Measurements from ENCODE around the gene GRXCR2. TPM values are rescaled to one million over a fixed set of nuclear protein-coding genes. Genes with fewer than 3 reads are reported as not detected.
"Not testable (repeated sequence)": the region's sequence is repeated elsewhere in the genome, so short reads cannot be mapped to it uniquely, and the experiment has no call there.

The GRXCR2 gene
- total RNA-seq, 2 experiments from 2014 or later: not detected

GRCh38 chr5:145840458-145841132 lies 32.2 kb downstream of the GRXCR2 start:
- no peak for DNase-seq
- Mint-ChIP-seq H3K4me1 (peaks cover 10% of the 10 kb centered on the region), H3K36me3 (ENCODE audit: low read depth) (no peaks in the 10 kb centered on the region), H3K27ac (no peak overlapping the region), H3K27me3 (peaks cover 7% of the 10 kb centered on the region), H3K9me3 (no peaks in the 10 kb centered on the region), H3K4me3 (no peak overlapping the region)
- POLR2A ChIA-PET: no interaction called here
- CTCF ChIA-PET: interaction anchor here (0.9 kb wide), 1 partner anchor 17 kb away, joined by 3 read pairs; no protein-coding TSS in a partner anchor

GRCh38 chr5:145838276-145838675 lies 34.5 kb downstream of the GRXCR2 start:
- H3K4me3 Mint-ChIP-seq: no peak overlapping the region
- H3K9me3 Mint-ChIP-seq: no peaks in the 10 kb centered on the region
- H3K27me3 Mint-ChIP-seq: peaks cover 8% of the 10 kb centered on the region
- no peaks in the 10 kb centered on the region for H3K36me3 Mint-ChIP-seq (ENCODE audit: low read depth)
- ChIA-PET POLR2A (no interaction called here), CTCF (interaction anchor here (4.5 kb wide), 1 partner anchor 12 kb away, joined by 20 read pairs; no protein-coding TSS in a partner anchor)
- H3K4me1 Mint-ChIP-seq: peaks cover 11% of the 10 kb centered on the region
- no peak overlapping the region for H3K27ac Mint-ChIP-seq
- no peak for DNase-seq

- DNase-seq; H3K27ac Mint-ChIP-seq; POLR2A ChIA-PET; H3K36me3 Mint-ChIP-seq (ENCODE audit: low read depth); H3K27me3 Mint-ChIP-seq; H3K9me3 Mint-ChIP-seq: not testable (repeated sequence)
- Mint-ChIP-seq H3K4me3 (peak overlapping the region; percentile 68), H3K4me1 (peaks cover 20% of the 10 kb centered on the region)
- CTCF ChIA-PET: interaction anchor here (1.1 to 4.5 kb wide), 2 partner anchors 10 kb away, joined by 3 to 20 read pairs; no protein-coding TSS in a partner anchor
These were observed 36.6 kb downstream of the GRXCR2 start for GRCh38 chr5:145836241-145836640.

- CTCF ChIA-PET: interaction anchor here (0.6 to 4.5 kb wide), 3 partner anchors 10 to 338 kb away, joined by 3 to 20 read pairs (median 4); no protein-coding TSS in a partner anchor
- Mint-ChIP-seq H3K36me3 (ENCODE audit: low read depth) (no peaks in the 10 kb centered on the region), H3K9me3 (no peaks in the 10 kb centered on the region)
These were observed 37.0 kb downstream of the GRXCR2 start for GRCh38 chr5:145835848-145836239.

GRCh38 chr5:145834917-145835847 lies 37.6 kb downstream of the GRXCR2 start, which contains the start of gene PRELID2:
TSS of gene PRELID2 (minus strand) at chr5:145835342. CDS start at chr5:145835251, 91 bp downstream.
- Mint-ChIP-seq H3K9me3 (no peaks in the 10 kb centered on the region), H3K4me1 (peaks cover 28% of the 10 kb centered on the region), H3K4me3 (peak within 1 kb of the TSS; percentile 68), H3K27me3 (peaks cover 5% of the 10 kb centered on the region), H3K27ac (no peak within 1 kb of the TSS), H3K36me3 (ENCODE audit: low read depth) (no peaks in the 10 kb centered on the region)
- peak; percentile 72 for DNase-seq
- CTCF ChIA-PET: interaction anchor here (0.6 to 4.5 kb wide), 4 partner anchors 9 to 339 kb away, joined by 3 to 20 read pairs (median 4); no protein-coding TSS in a partner anchor
- POLR2A ChIA-PET: interaction anchor here (0.8 kb wide), 1 partner anchor 107 kb away, joined by 3 read pairs; no protein-coding TSS in a partner anchor

More at GRCh38 chr5:145835848-145836239, 37.0 kb downstream of the GRXCR2 start:
- POLR2A ChIA-PET: interaction anchor here (0.8 kb wide), 1 partner anchor 107 kb away, joined by 3 read pairs; no protein-coding TSS in a partner anchor
- Mint-ChIP-seq H3K27ac (no peak overlapping the region), H3K27me3 (peaks cover 5% of the 10 kb centered on the region), H3K4me1 (peaks cover 23% of the 10 kb centered on the region), H3K4me3 (peak overlapping the region; percentile 68)
- DNase-seq: no peak

GRCh38 chr5:145834554-145834916 lies 38.3 kb downstream of the GRXCR2 start:
- Mint-ChIP-seq H3K9me3 (no peaks in the 10 kb centered on the region), H3K27me3 (peaks cover 5% of the 10 kb centered on the region), H3K27ac (no peak overlapping the region), H3K4me3 (peak overlapping the region; percentile 68), H3K4me1 (peaks cover 33% of the 10 kb centered on the region), H3K36me3 (ENCODE audit: low read depth) (no peaks in the 10 kb centered on the region)
- ChIA-PET POLR2A (no interaction called here), CTCF (interaction anchor here (1.3 to 4.5 kb wide), 2 partner anchors 9 to 10 kb away, joined by 3 to 20 read pairs; no protein-coding TSS in a partner anchor)
- no peak for DNase-seq

GRCh38 chr5:145833631-145834200 lies 39.1 kb downstream of the GRXCR2 start:
- Mint-ChIP-seq H3K9me3 (no peaks in the 10 kb centered on the region), H3K4me3 (peak overlapping the region; percentile 38), H3K27me3 (peaks cover 5% of the 10 kb centered on the region), H3K27ac (no peak overlapping the region), H3K4me1 (peaks cover 34% of the 10 kb centered on the region), H3K36me3 (ENCODE audit: low read depth) (no peaks in the 10 kb centered on the region)
- CTCF ChIA-PET: no interaction called here
- no peak for DNase-seq
- POLR2A ChIA-PET: no interaction called here

- ChIA-PET POLR2A (no interaction called here), CTCF (interaction anchor here (0.8 to 1.4 kb wide), 3 partner anchors 149 to 1627 kb away, joined by 3 to 4 read pairs (median 3); no protein-coding TSS in a partner anchor)
- H3K27ac Mint-ChIP-seq: no peak overlapping the region
These were observed 42.2 kb downstream of the GRXCR2 start for GRCh38 chr5:145830594-145830993.

GRCh38 chr5:145829708-145830361 lies 43.0 kb downstream of the GRXCR2 start:
- Mint-ChIP-seq H3K27ac (no peak overlapping the region), H3K4me3 (no peak overlapping the region), H3K27me3 (peaks cover 5% of the 10 kb centered on the region), H3K36me3 (ENCODE audit: low read depth) (no peaks in the 10 kb centered on the region), H3K4me1 (peaks cover 24% of the 10 kb centered on the region), H3K9me3 (no peaks in the 10 kb centered on the region)
- no peak for DNase-seq
- POLR2A ChIA-PET: no interaction called here
- CTCF ChIA-PET: interaction anchor here (0.8 to 1.4 kb wide), 3 partner anchors 148 to 1626 kb away, joined by 3 to 4 read pairs (median 3); no protein-coding TSS in a partner anchor

More at GRCh38 chr5:145830594-145830993, 42.2 kb downstream of the GRXCR2 start:
- no peak for DNase-seq
- Mint-ChIP-seq H3K4me3 (no peak overlapping the region), H3K9me3 (no peaks in the 10 kb centered on the region), H3K36me3 (ENCODE audit: low read depth) (no peaks in the 10 kb centered on the region), H3K4me1 (peaks cover 24% of the 10 kb centered on the region), H3K27me3 (peaks cover 5% of the 10 kb centered on the region)

GRCh38 chr5:145826895-145827674 lies 45.7 kb downstream of the GRXCR2 start:
- ChIA-PET POLR2A (no interaction called here), CTCF (interaction anchor here (0.8 to 2.2 kb wide), 13 partner anchors 9 to 1624 kb away, joined by 3 to 20 read pairs (median 4); partner anchors contain the start of gene PRELID2)
- H3K4me1 Mint-ChIP-seq: peaks cover 19% of the 10 kb centered on the region
- H3K4me3 Mint-ChIP-seq: no peak overlapping the region
- no peaks in the 10 kb centered on the region for H3K9me3 Mint-ChIP-seq
- DNase-seq: no peak
- no peak overlapping the region for H3K27ac Mint-ChIP-seq
- H3K36me3 Mint-ChIP-seq (ENCODE audit: low read depth): no peaks in the 10 kb centered on the region
- peaks cover 3% of the 10 kb centered on the region for H3K27me3 Mint-ChIP-seq

- H3K27me3 Mint-ChIP-seq: peaks cover 3% of the 10 kb centered on the region
These were observed 47.0 kb downstream of the GRXCR2 start for GRCh38 chr5:145825751-145826180.

More at GRCh38 chr5:145825751-145826180, 47.0 kb downstream of the GRXCR2 start:
- DNase-seq: no peak
- no peaks in the 10 kb centered on the region for H3K9me3 Mint-ChIP-seq
- no peak overlapping the region for H3K4me3 Mint-ChIP-seq
- H3K36me3 Mint-ChIP-seq (ENCODE audit: low read depth): no peaks in the 10 kb centered on the region
- H3K27ac Mint-ChIP-seq: no peak overlapping the region
- CTCF ChIA-PET: interaction anchor here (0.7 to 2.2 kb wide), 20 partner anchors 8 to 1622 kb away, joined by 3 to 20 read pairs (median 3); partner anchors contain the start of gene PRELID2
- POLR2A ChIA-PET: no interaction called here
- peaks cover 15% of the 10 kb centered on the region for H3K4me1 Mint-ChIP-seq
